NCI-H2196 treated with DMSO at 0.1 percent for 48 hours (cell line): ENCODE data around the gene THADA.
"Not testable (repeated sequence)": the region's sequence is repeated elsewhere in the genome, so short reads cannot be mapped to it uniquely, and the experiment has no call there.

ENCODE experiments used
- DNase-seq: peaks from one replicate; lab custom pipeline; 2025; ENCODE audit not compliant: unreplicated experiment; lab: John Stamatoyannopoulos, UW

Gene THADA

GRCh38 chr2:43309935-43310334, 285.9 kb downstream of the THADA start:
- no peak for DNase-seq

- no peak for DNase-seq
Observed at GRCh38 chr2:43307973-43308372, 287.9 kb downstream of the THADA start.

GRCh38 chr2:43307046-43307445, 288.8 kb downstream of the THADA start:
- DNase-seq, result no peak

DNA sequence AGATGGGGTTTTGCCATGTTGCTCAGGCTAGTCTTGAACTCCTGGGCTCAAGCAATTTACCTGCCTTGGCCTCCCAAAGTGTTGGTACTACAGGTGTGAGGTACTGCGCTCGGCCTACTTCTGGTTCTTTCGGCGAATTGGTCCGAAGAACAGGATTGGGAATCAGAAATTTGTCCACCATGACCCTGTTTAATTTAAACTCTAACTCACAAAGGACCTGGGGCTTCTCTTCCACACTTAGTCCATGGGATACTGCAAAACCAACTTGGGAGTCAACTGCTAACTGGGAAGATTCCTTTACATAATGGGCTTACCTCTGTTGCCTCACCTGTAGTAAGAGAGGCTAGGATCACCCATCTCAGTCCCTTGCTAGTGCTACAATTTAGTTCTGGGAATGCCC, 289.6 kb downstream of the THADA start:
- no peak for DNase-seq

DNA sequence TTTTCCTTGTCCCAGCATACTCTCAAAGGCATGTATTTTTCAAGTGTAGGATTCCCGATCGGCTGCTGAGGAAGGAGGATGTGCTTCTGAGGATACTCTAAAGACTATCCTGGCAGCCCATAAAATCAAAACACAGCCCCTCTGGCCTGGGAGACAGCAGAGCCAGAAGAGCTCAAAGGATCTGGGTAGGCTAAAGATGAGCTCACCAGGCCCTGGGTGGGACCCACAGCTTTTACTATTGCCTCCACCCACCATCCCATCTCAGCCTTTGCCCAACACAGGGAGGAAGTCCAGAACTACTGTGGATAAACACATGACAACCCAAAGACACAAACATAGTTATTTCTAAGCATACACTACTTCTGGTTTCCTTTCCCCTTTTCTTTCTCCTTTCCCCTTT, 290.3 kb downstream of the THADA start:
- no peak for DNase-seq

GRCh38 chr2:43305012-43305411, 290.8 kb downstream of the THADA start:
- no peak for DNase-seq

DNA sequence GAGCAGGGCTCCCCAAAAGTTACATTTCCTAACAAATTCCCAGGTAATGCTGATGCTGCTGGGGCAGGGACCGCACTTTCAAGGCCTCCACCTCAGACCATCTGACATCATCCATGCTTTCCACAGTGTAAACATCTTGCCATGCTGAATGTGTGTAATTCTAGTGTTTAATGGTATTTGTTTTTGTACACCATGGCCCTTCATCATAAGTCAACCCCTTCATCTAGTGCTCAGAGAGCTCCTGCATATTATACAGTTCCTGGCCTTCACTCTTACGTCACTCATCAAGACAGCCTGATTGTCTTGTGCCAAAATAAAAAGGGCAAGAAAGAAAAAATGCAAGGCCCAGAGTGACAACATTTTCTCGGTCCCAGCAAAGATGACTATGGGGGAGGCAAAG, 291.9 kb downstream of the THADA start:
- DNase-seq, result no peak

DNA sequence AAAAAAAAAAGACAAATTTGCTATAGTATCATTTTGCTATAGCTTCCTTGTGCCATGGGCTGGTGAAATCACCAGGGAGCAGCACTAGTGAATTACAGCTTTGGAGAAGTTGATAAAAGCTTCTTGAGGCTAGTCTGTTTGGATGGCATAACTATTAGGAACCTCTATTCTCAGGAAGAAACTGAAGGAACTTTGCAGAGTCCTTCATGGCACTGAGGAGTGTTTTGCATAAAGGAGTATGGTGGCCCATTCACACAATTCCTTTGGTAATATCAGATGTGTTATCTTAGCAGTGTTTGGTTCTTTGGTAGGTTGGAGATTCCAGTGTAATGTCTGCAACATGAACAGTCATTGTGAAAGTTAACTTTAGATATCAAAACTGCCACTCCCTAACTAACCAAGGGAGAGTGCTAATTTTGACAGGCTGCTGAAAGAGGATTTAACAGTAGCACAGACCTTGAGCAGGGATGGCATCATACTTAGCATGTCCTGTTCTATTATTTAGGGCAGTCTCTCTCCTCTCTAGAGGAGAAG, 292.8 kb downstream of the THADA start:
- no peak for DNase-seq

- DNase-seq, result no peak
Observed at GRCh38 chr2:43302182-43302960, 293.5 kb downstream of the THADA start.

GRCh38 chr2:43300781-43301583, 294.9 kb downstream of the THADA start:
- DNase-seq, result no peak

GRCh38 chr2:43300222-43300621, 295.6 kb downstream of the THADA start:
- DNase-seq, result no peak

GRCh38 chr2:43298500-43298899, 297.3 kb downstream of the THADA start:
- DNase-seq, result no peak

GRCh38 chr2:43297740-43298139, 298.1 kb downstream of the THADA start:
- not testable (repeated sequence) for DNase-seq

- no peak for DNase-seq
Observed at GRCh38 chr2:43294973-43295603, 300.8 kb downstream of the THADA start.

DNA sequence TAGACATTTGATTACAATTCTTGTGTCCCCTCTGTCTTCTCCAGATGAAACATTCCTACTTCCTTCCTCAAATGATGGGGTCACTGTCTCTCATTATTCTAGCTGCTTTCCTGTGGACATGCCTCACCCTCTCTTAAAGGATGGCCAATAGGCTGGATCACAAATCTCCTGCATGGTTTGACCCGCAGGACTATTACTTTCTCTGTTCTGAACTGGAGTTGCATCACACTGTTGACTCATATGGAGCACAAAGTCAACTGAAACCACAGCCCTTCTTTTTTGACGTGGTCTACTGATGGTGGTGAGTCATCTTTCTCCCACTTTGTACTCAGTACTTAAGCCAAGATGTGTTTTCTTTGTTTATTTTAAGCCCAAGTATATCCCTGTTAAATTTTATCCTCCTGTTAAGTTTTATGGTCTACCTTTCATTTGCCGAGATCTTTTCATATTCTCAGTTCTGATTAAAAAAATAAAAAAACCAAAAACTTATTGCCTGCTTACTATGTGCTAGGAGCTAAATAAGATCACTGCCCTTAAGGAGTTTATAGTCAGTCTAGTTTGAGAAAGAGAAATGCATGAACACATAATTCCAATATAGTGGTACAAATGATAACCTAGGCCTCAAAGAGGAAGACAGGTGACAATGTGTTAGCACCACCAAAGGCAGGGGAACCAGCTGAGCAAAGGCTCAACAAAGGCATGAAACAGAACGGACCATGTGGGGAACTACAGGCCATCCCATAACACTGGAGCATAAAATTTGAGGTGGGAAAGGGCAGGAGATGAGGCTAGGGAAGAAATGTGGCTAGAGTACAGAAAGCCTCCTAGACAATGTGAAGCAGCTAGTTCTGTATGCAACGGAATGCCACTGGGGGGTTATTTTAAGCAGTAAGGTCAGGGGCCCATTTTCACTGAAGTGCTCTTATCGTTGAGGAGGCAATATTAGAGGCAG, 301.8 kb downstream of the THADA start:
- DNase-seq, result no peak

GRCh38 chr2:43292851-43293743, 302.7 kb downstream of the THADA start:
- no peak for DNase-seq

- DNase-seq, result no peak
Observed at GRCh38 chr2:43292297-43292696, 303.5 kb downstream of the THADA start.

DNA sequence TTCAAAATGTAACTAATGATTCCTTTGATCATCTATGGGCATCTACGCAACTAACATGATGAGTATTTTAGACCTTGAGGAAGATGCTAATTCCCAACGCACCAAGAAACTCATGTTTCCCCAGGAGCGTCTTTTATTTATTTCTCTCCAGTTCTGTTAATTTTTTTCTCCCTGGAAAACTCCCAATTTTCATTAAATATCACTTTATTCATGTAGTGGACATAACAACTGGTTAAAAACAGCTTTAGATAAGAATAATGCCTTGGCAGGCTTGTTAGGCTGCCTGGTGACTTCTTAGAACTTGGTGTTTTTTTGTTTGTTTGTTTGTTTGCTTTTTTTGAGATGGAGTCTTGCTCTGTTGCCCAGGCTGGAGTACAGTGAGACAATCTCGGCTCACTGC, 306.5 kb downstream of the THADA start:
- no peak for DNase-seq
